ENCODE data around the gene MAN1C1. TPM values are rescaled to one million over a fixed set of nuclear protein-coding genes. Genes with fewer than 3 reads are reported as not detected.

The MAN1C1 gene
- polyA plus RNA-seq, 1 donor = 9.6 TPM

- DNase-seq (ENCODE audit: low read depth) = no peak
Observed at GRCh38 chr1:25780318-25781129, 163.9 kb downstream of the MAN1C1 start.

- no peak for DNase-seq (ENCODE audit: low read depth)
Observed at GRCh38 chr1:25781130-25781433, 164.5 kb downstream of the MAN1C1 start.

- no peak for DNase-seq (ENCODE audit: low read depth)
Observed at GRCh38 chr1:25782608-25783201, 166.1 kb downstream of the MAN1C1 start.

- no peak for DNase-seq (ENCODE audit: low read depth)
Observed at GRCh38 chr1:25784575-25785051, 168.0 kb downstream of the MAN1C1 start.

GRCh38 chr1:25785333-25786067, 168.9 kb downstream of the MAN1C1 start:
- DNase-seq (ENCODE audit: low read depth) = no peak

- no peak for DNase-seq (ENCODE audit: low read depth)
Observed at GRCh38 chr1:25786887-25787759, 170.5 kb downstream of the MAN1C1 start.

GRCh38 chr1:25787760-25788166, 171.2 kb downstream of the MAN1C1 start:
- DNase-seq (ENCODE audit: low read depth) = no peak

- no peak for DNase-seq (ENCODE audit: low read depth)
Observed at GRCh38 chr1:25790472-25790871, 173.9 kb downstream of the MAN1C1 start.

GRCh38 chr1:25792115-25792514, 175.5 kb downstream of the MAN1C1 start:
- DNase-seq (ENCODE audit: low read depth) = no peak

- no peak for DNase-seq (ENCODE audit: low read depth)
Observed at GRCh38 chr1:25793585-25794170, 177.1 kb downstream of the MAN1C1 start.

GRCh38 chr1:25794325-25794724, 177.7 kb downstream of the MAN1C1 start:
- DNase-seq (ENCODE audit: low read depth) = no peak

- DNase-seq (ENCODE audit: low read depth) = no peak
Observed at GRCh38 chr1:25795211-25795610, 178.6 kb downstream of the MAN1C1 start.

GRCh38 chr1:25795946-25796810, 179.6 kb downstream of the MAN1C1 start:
- no peak for DNase-seq (ENCODE audit: low read depth)

- no peak for DNase-seq (ENCODE audit: low read depth)
Observed at GRCh38 chr1:25796811-25797458, 180.3 kb downstream of the MAN1C1 start.

- no peak for DNase-seq (ENCODE audit: low read depth)
Observed at GRCh38 chr1:25797939-25798338, 181.3 kb downstream of the MAN1C1 start.

GRCh38 chr1:25798666-25799351, 182.2 kb downstream of the MAN1C1 start:
- no peak for DNase-seq (ENCODE audit: low read depth)

GRCh38 chr1:25799352-25799934, 182.9 kb downstream of the MAN1C1 start:
- no peak for DNase-seq (ENCODE audit: low read depth)

GRCh38 chr1:25799935-25800702, 183.5 kb downstream of the MAN1C1 start, which contains the start of gene SELENON:
TSS of gene SELENON (plus strand) at chr1:25800193. CDS start at chr1:25800231, 38 bp downstream.
- no peak for DNase-seq (ENCODE audit: low read depth)

All from forelimb muscle (tissue), 1 donor.